Sciatic nerve (tissue), 2 donors: ENCODE data around the gene UHRF2. TPM values are rescaled to one million over a fixed set of nuclear protein-coding genes. Genes with fewer than 3 reads are reported as not detected.
"Not testable (repeated sequence)": the region's sequence is repeated elsewhere in the genome, so short reads cannot be mapped to it uniquely, and the experiment has no call there.

ENCODE experiments used
- ATAC-seq: fragments of 200-7000 bp; cut with Tn5 transposase; one replicate; pipeline ENCODE4 v1.9.1; 2020; ENCODE audit warnings: mild to moderate bottlenecking, moderate library complexity
- DNase-seq: peaks from one replicate; pipeline ENCODE4 v3.0.0-alpha.2; 2020; ENCODE audit warnings: low spot score
- intact Hi-C: fragments of 100-400 bp; cut with DNase I; formaldehyde crosslinking; loops from one replicate; pipeline ENCODE4 v1.14.2; 2022
- total RNA-seq: library from RNA; stranded (reverse); fragmentation: NEBNext Ultra II Directional; extraction: Animal tissue kit (Norgen Biotek cat#: 25700); gene quantifications from one replicate; pipeline ENCODE4 v1.2.1, GENCODE V29; 2021
- donor health status: DM: no; HTN: no; CAD: no.
- donor health status: DM: no; HTN: no; CAD: no.

UHRF2 gene
- total RNA-seq, 1 donor from 2014 or later = 66.1 TPM

GRCh38 chr9:6473151-6473550 lies 60.2 kb downstream of the UHRF2 start:
- DNase-seq (no peak), ATAC-seq (no peak)
- intact Hi-C loops = no loop called here

- DNase-seq = no peak
- ATAC-seq = no peak
- intact Hi-C loops = no loop called here
Measured at GRCh38 chr9:6479959-6480358, 67.0 kb downstream of the UHRF2 start.

- intact Hi-C loops = no loop called here
- ATAC-seq (no peak), DNase-seq (no peak)
Measured at GRCh38 chr9:6484210-6484609, 71.2 kb downstream of the UHRF2 start.

GRCh38 chr9:6488395-6488794 lies 75.4 kb downstream of the UHRF2 start:
- intact Hi-C loops = no loop called here
- DNase-seq (no peak), ATAC-seq (no peak)

GRCh38 chr9:6489099-6489498 lies 76.1 kb downstream of the UHRF2 start:
- ATAC-seq = no peak
- intact Hi-C loops = no loop called here
- no peak for DNase-seq

GRCh38 chr9:6490863-6491262 lies 77.9 kb downstream of the UHRF2 start:
- DNase-seq (no peak), ATAC-seq (no peak)
- intact Hi-C loops = no loop called here

GRCh38 chr9:6495466-6495865 lies 82.5 kb downstream of the UHRF2 start:
- no peak for DNase-seq
- intact Hi-C loops = no loop called here
- ATAC-seq = no peak

- ATAC-seq = no peak
- no peak for DNase-seq
- intact Hi-C loops = no loop called here
Measured at GRCh38 chr9:6498982-6499381, 86.0 kb downstream of the UHRF2 start.

- intact Hi-C loops = no loop called here
Measured at GRCh38 chr9:6501526-6502210, 88.7 kb downstream of the UHRF2 start.

GRCh38 chr9:6502399-6502798 lies 89.4 kb downstream of the UHRF2 start:
- intact Hi-C loops = no loop called here
- ATAC-seq (no peak), DNase-seq (no peak)

More at GRCh38 chr9:6501526-6502210, 88.7 kb downstream of the UHRF2 start:
- DNase-seq = no peak
- no peak for ATAC-seq

GRCh38 chr9:6506571-6506970 lies 93.6 kb downstream of the UHRF2 start:
- intact Hi-C loops = no loop called here
- DNase-seq = no peak
- ATAC-seq = no peak

- intact Hi-C loops = no loop called here
- no peak for DNase-seq
- no peak for ATAC-seq
Measured at GRCh38 chr9:6512085-6512657, 99.2 kb downstream of the UHRF2 start.

- ATAC-seq = no peak
- intact Hi-C loops = no loop called here
- no peak for DNase-seq
Measured at GRCh38 chr9:6522263-6522662, 109.3 kb downstream of the UHRF2 start.

GRCh38 chr9:6525326-6526045 lies 112.5 kb downstream of the UHRF2 start:
- intact Hi-C loops = no loop called here
- ATAC-seq (no peak), DNase-seq (no peak)

- intact Hi-C loops = no loop called here
- DNase-seq = no peak
- no peak for ATAC-seq
Measured at GRCh38 chr9:6535594-6535993, 122.6 kb downstream of the UHRF2 start.

- DNase-seq = no peak
- no peak for ATAC-seq
- intact Hi-C loops = no loop called here
Measured at GRCh38 chr9:6538666-6539071, 125.7 kb downstream of the UHRF2 start.

- intact Hi-C loops, ATAC-seq, DNase-seq: not testable (repeated sequence)
Measured at GRCh38 chr9:6542617-6543016, 129.6 kb downstream of the UHRF2 start.

- no peak for ATAC-seq
Measured at GRCh38 chr9:6543204-6543603, 130.2 kb downstream of the UHRF2 start.

GRCh38 chr9:6545017-6545691 lies 132.2 kb downstream of the UHRF2 start:
- DNase-seq (no peak), ATAC-seq (no peak)
- intact Hi-C loops = no loop called here

More at GRCh38 chr9:6543204-6543603, 130.2 kb downstream of the UHRF2 start:
- DNase-seq = no peak
- intact Hi-C loops = no loop called here
